HEK293 (cell line): ENCODE data around the gene FLVCR1.

Experiments
- CTCF ChIA-PET: fragments of 350-600 bp; formaldehyde crosslinking; extraction: SDS; loops from one replicate; lab custom pipeline; 2021; ENCODE audit warnings: antibody characterized with exemption; lab: Yijun Ruan, JAX
- POLR2A ChIA-PET: fragments of 300-600 bp; formaldehyde crosslinking; extraction: SDS; loops from one replicate; lab custom pipeline; 2020; ENCODE audit warnings: antibody characterized with exemption, inconsistent platforms; lab: Yijun Ruan, JAX
- H3K27ac ChIP-seq: fragments of 200-500 bp; sonication (Bioruptor generic); 2 replicates; pipeline ENCODE4 v1.5.1; 2014; ENCODE audit warnings: low read depth, low read length, control low read depth, inconsistent platforms; ENCODE audit errors: extremely low read depth
- H3K36me3 ChIP-seq, 2 experiments: fragments of 200-500 bp in 1 of 2; sonication (Bioruptor generic) in 1 of 2; 1 replicate in 1 of 2; 2 replicates in 1 of 2; pipeline ENCODE4 v1.5.1; 2014 to 2017; ENCODE audit warnings: inconsistent platforms in 2 of 2, low read length in 2 of 2; ENCODE audit not compliant: control insufficient read depth in 2 of 2, insufficient read depth in 1 of 2
- H3K4me1 ChIP-seq: fragments of 200-500 bp; sonication (Bioruptor generic); 2 replicates; pipeline ENCODE4 v1.5.1; 2014; ENCODE audit warnings: mild to moderate bottlenecking, low read length, inconsistent platforms; ENCODE audit not compliant: control insufficient read depth, insufficient read depth
- H3K4me3 ChIP-seq: 2 replicates; pipeline ENCODE4 v1.5.1; 2011; ENCODE audit warnings: low read depth, mild to moderate bottlenecking, control low read depth, low read length, moderate library complexity
- H3K9me3 ChIP-seq: fragments of 200-500 bp; sonication (Bioruptor generic); 2 replicates; pipeline ENCODE4 v1.5.1; 2014; ENCODE audit warnings: low read depth, low read length, inconsistent platforms; ENCODE audit not compliant: control insufficient read depth, insufficient read depth
- ATF2 ChIP-seq: fragments of 450-650 bp; formaldehyde crosslinking; IDR thresholded peaks from 2 replicates; pipeline ENCODE4 v1.5.1; 2016; ENCODE audit warnings: missing biosample characterization, missing genetic modification characterization, low read depth
- KLF1 ChIP-seq: fragments of 450-650 bp; formaldehyde crosslinking; IDR thresholded peaks from 2 replicates; pipeline ENCODE4 v1.5.1; 2016; ENCODE audit warnings: missing biosample characterization, missing genetic modification characterization
- KLF7 ChIP-seq: fragments of 450-650 bp; formaldehyde crosslinking; IDR thresholded peaks from 2 replicates; pipeline ENCODE4 v1.5.1; 2016; ENCODE audit warnings: missing biosample characterization, missing genetic modification characterization, borderline replicate concordance
- PATZ1 ChIP-seq: fragments of 450-650 bp; formaldehyde crosslinking; IDR thresholded peaks from 2 replicates; pipeline ENCODE4 v1.5.1; 2016; ENCODE audit warnings: missing biosample characterization, missing genetic modification characterization
- PBX3 ChIP-seq: sonication (generic); formaldehyde crosslinking; IDR thresholded peaks from 2 replicates; pipeline ENCODE4 v1.8.1; 2022; ENCODE audit warnings: mild to moderate bottlenecking, moderate library complexity, missing genetic modification reagents
- ZBTB1 ChIP-seq: fragments of 450-650 bp; formaldehyde crosslinking; IDR thresholded peaks from 2 replicates; pipeline ENCODE4 v1.5.1; 2016; ENCODE audit warnings: missing biosample characterization, missing genetic modification characterization
- ZBTB48 ChIP-seq: fragments of 450-650 bp; formaldehyde crosslinking; IDR thresholded peaks from 2 replicates; pipeline ENCODE4 v1.5.1; 2016; ENCODE audit warnings: missing biosample characterization, missing genetic modification characterization
- ZNF157 ChIP-seq: fragments of 450-650 bp; formaldehyde crosslinking; IDR thresholded peaks from 2 replicates; pipeline ENCODE4 v1.5.1; 2016; ENCODE audit warnings: missing biosample characterization, missing genetic modification characterization
- ZNF280C ChIP-seq: fragments of 450-650 bp; formaldehyde crosslinking; IDR thresholded peaks from 2 replicates; pipeline ENCODE4 v1.5.1; 2016; ENCODE audit warnings: missing biosample characterization, missing genetic modification characterization
- ZNF341 ChIP-seq: fragments of 450-650 bp; formaldehyde crosslinking; IDR thresholded peaks from 2 replicates; pipeline ENCODE4; 2016; ENCODE audit warnings: low read depth, missing biosample characterization, missing genetic modification characterization
- ZNF449 ChIP-seq: fragments of 450-650 bp; formaldehyde crosslinking; IDR thresholded peaks from 2 replicates; pipeline ENCODE4 v1.5.1; 2017; ENCODE audit warnings: missing biosample characterization, mild to moderate bottlenecking, missing genetic modification characterization, moderate library complexity
- ZNF558 ChIP-seq: fragments of 450-650 bp; formaldehyde crosslinking; IDR thresholded peaks from 2 replicates; pipeline ENCODE4 v1.5.1; 2016; ENCODE audit warnings: missing biosample characterization, missing genetic modification characterization
- ZNF571 ChIP-seq: fragments of 450-650 bp; formaldehyde crosslinking; IDR thresholded peaks from 2 replicates; pipeline ENCODE4 v1.5.0; 2017; ENCODE audit warnings: missing biosample characterization, missing genetic modification characterization
- ZNF580 ChIP-seq: fragments of 450-650 bp; formaldehyde crosslinking; IDR thresholded peaks from 2 replicates; pipeline ENCODE4 v1.5.1; 2016; ENCODE audit warnings: missing biosample characterization, missing genetic modification characterization
- ZNF639 ChIP-seq: fragments of 450-650 bp; formaldehyde crosslinking; IDR thresholded peaks from 2 replicates; pipeline ENCODE4 v1.5.1; 2016; ENCODE audit warnings: missing biosample characterization, missing genetic modification characterization
- ZNF785 ChIP-seq: fragments of 450-650 bp; formaldehyde crosslinking; IDR thresholded peaks from 2 replicates; pipeline ENCODE4 v1.5.1; 2016; ENCODE audit warnings: missing biosample characterization, missing genetic modification characterization
- ZNF837 ChIP-seq: fragments of 450-650 bp; formaldehyde crosslinking; IDR thresholded peaks from 2 replicates; pipeline ENCODE4 v1.5.1; 2016; ENCODE audit warnings: missing biosample characterization, missing genetic modification characterization

FLVCR1 gene

GRCh38 chr1:212938846-212939245, 80.8 kb downstream of the FLVCR1 start:
- H3K9me3 ChIP-seq, result no peaks in the 10 kb centered on the region
- POLR2A ChIA-PET, result no interaction called here
- no peak overlapping the region for H3K27ac ChIP-seq
- no peaks in the 10 kb centered on the region for H3K36me3 ChIP-seq
- TF ChIP-seq ZNF157 (no peak), PATZ1 (tag by site-specific recombination) (no peak), ZNF558 (tag by site-specific recombination) (no peak), ZBTB1 (tag by site-specific recombination) (no peak)
- CTCF ChIA-PET, result no interaction called here
- H3K4me3 ChIP-seq, result no peak overlapping the region
- H3K4me1 ChIP-seq, result no peaks in the 10 kb centered on the region

GRCh38 chr1:212941452-212941851, 83.4 kb downstream of the FLVCR1 start:
- Histone ChIP-seq H3K9me3 (no peaks in the 10 kb centered on the region), H3K36me3 (no peaks in the 10 kb centered on the region), H3K4me3 (no peak overlapping the region), H3K4me1 (no peaks in the 10 kb centered on the region), H3K27ac (no peak overlapping the region)
- POLR2A ChIA-PET, result no interaction called here
- CTCF ChIA-PET, result interaction anchor here (1.6 kb wide), 1 partner anchor 27 kb away, joined by 6 read pairs; no protein-coding TSS in a partner anchor
- TF ChIP-seq ZNF785 (tag by site-specific recombination) (no peak), ZNF639 (no peak), ZBTB48 (no peak), ZNF837 (tag by site-specific recombination) (no peak), KLF7 (tag by site-specific recombination) (no peak), ATF2 (no peak)

- H3K27ac ChIP-seq, result no peak overlapping the region
- TF ChIP-seq KLF1 (tag by site-specific recombination) (no peak), ZNF571 (tag by site-specific recombination) (no peak)
- TF ChIP-seq, all 188 proteins: peak for 0
- no peaks in the 10 kb centered on the region for H3K9me3 ChIP-seq
- H3K36me3 ChIP-seq, result no peaks in the 10 kb centered on the region
- H3K4me3 ChIP-seq, result no peak overlapping the region
- H3K4me1 ChIP-seq, result no peaks in the 10 kb centered on the region
- CTCF ChIA-PET, result interaction anchor here (0.6 kb wide), 2 partner anchors 47 to 1137 kb away, joined by 3 to 4 read pairs; no protein-coding TSS in a partner anchor
- POLR2A ChIA-PET, result no interaction called here
These were observed 84.8 kb downstream of the FLVCR1 start for GRCh38 chr1:212942679-212943392.

GRCh38 chr1:212943393-212943710, 85.3 kb downstream of the FLVCR1 start:
- H3K27ac ChIP-seq, result no peak overlapping the region
- ChIA-PET CTCF (interaction anchor here (0.6 kb wide), 1 partner anchor 47 kb away, joined by 3 read pairs; no protein-coding TSS in a partner anchor), POLR2A (no interaction called here)
- TF ChIP-seq ZNF580 (tag by site-specific recombination) (no peak), PBX3 (CRISPR knock-in tag) (no peak), ZNF449 (tag by site-specific recombination) (no peak), ZNF280C (no peak), ZNF341 (tag by site-specific recombination) (no peak), KLF1 (tag by site-specific recombination) (no peak)

More at GRCh38 chr1:212943393-212943710, 85.3 kb downstream of the FLVCR1 start:
- Histone ChIP-seq H3K9me3 (no peaks in the 10 kb centered on the region), H3K36me3 (no peaks in the 10 kb centered on the region), H3K4me1 (no peaks in the 10 kb centered on the region), H3K4me3 (no peak overlapping the region)
